SK-N-SH treated with all-trans-retinoic acid at 6 μM for 48 hours (cell line): ENCODE measurements around the gene MDFIC2.

Source experiments
- ATAC-seq: fragments of 200-7000 bp; cut with Tn5 transposase; 3 replicates; pipeline ENCODE4 v1.9.1; 2020; ENCODE audit warnings: mild to moderate bottlenecking, moderate library complexity
- ARNTL ChIP-seq: fragments of 450-650 bp; formaldehyde crosslinking; IDR thresholded peaks from 2 replicates; pipeline ENCODE4 v1.5.0; 2020; ENCODE audit warnings: low read depth, mild to moderate bottlenecking, moderate library complexity, borderline replicate concordance
- BACH2 ChIP-seq: fragments of 250-450 bp; sonication (Bioruptor Pico); IDR thresholded peaks from 2 replicates; pipeline ENCODE4 v1.9.0; 2021; ENCODE audit warnings: mild to moderate bottlenecking, borderline replicate concordance
- CSDC2 ChIP-seq: fragments of 250-450 bp; sonication (Bioruptor Pico); IDR thresholded peaks from 2 replicates; pipeline ENCODE4 v1.5.0; 2020; ENCODE audit warnings: mild to moderate bottlenecking, moderate library complexity
- ESRRG ChIP-seq: fragments of 250-450 bp; sonication (Bioruptor Pico); IDR thresholded peaks from 2 replicates; pipeline ENCODE4 v1.6.1; 2021; ENCODE audit warnings: mild to moderate bottlenecking
- ISL1 ChIP-seq: fragments of 250-450 bp; sonication (Bioruptor Pico); IDR thresholded peaks from 2 replicates; pipeline ENCODE4 v2.1.2; 2022; ENCODE audit warnings: mild to moderate bottlenecking, moderate library complexity
- OSR1 ChIP-seq: fragments of 250-450 bp; sonication (Bioruptor Pico); IDR thresholded peaks from 2 replicates; pipeline ENCODE4 v1.8.0; 2022; ENCODE audit warnings: moderate library complexity, mild to moderate bottlenecking, inconsistent platforms
- SNAI2 ChIP-seq: fragments of 250-450 bp; sonication (Bioruptor Pico); IDR thresholded peaks from 2 replicates; pipeline ENCODE4 v1.5.0; 2020; ENCODE audit warnings: mild to moderate bottlenecking, moderate library complexity
- TCF4 ChIP-seq: fragments of 250-450 bp; sonication (Bioruptor Pico); IDR thresholded peaks from 2 replicates; pipeline ENCODE4 v1.8.0; 2021; ENCODE audit warnings: mild to moderate bottlenecking, moderate library complexity, borderline replicate concordance
- TOX ChIP-seq: fragments of 250-450 bp; sonication (Bioruptor Pico); IDR thresholded peaks from 2 replicates; pipeline ENCODE4 v1.8.0; 2021; ENCODE audit warnings: mild to moderate bottlenecking, moderate library complexity, borderline replicate concordance
- ZC3H10 ChIP-seq: fragments of 250-450 bp; sonication (Bioruptor Pico); IDR thresholded peaks from 2 replicates; pipeline ENCODE4 v1.5.1; 2021; ENCODE audit warnings: mild to moderate bottlenecking, moderate library complexity
- ZFP3 ChIP-seq: fragments of 250-450 bp; sonication (Bioruptor Pico); IDR thresholded peaks from 2 replicates; pipeline ENCODE4 v1.5.0; 2020; ENCODE audit warnings: mild to moderate bottlenecking, moderate library complexity
- ZFP30 ChIP-seq: fragments of 450-650 bp; formaldehyde crosslinking; IDR thresholded peaks from 2 replicates; pipeline ENCODE4 v1.5.0; 2022; ENCODE audit warnings: mild to moderate bottlenecking, moderate library complexity
- ZNF565 ChIP-seq: fragments of 450-650 bp; formaldehyde crosslinking; conservative IDR thresholded peaks from 2 replicates; pipeline ENCODE4 v1.5.0; 2020; ENCODE audit warnings: low read depth, mild to moderate bottlenecking, moderate library complexity
- ZNF70 ChIP-seq: fragments of 450-650 bp; formaldehyde crosslinking; IDR thresholded peaks from 2 replicates; pipeline ENCODE4 v1.5.0; 2020; ENCODE audit warnings: mild to moderate bottlenecking, moderate library complexity
- ZNF8 ChIP-seq: fragments of 450-650 bp; formaldehyde crosslinking; IDR thresholded peaks from 2 replicates; pipeline ENCODE4 v1.5.0; 2020; ENCODE audit warnings: mild to moderate bottlenecking, moderate library complexity
- TF ChIP-seq, protein P1 (sequence below): fragments of 250-450 bp; sonication (Bioruptor Pico); IDR thresholded peaks from 2 replicates; pipeline ENCODE4 v1.5.1; 2020; ENCODE audit warnings: low read depth, mild to moderate bottlenecking, moderate library complexity
- TF ChIP-seq, protein P2 (sequence below): fragments of 250-450 bp; sonication (Bioruptor Pico); IDR thresholded peaks from 2 replicates; pipeline ENCODE4 v1.8.0; 2021; ENCODE audit warnings: low read depth, mild to moderate bottlenecking, moderate library complexity, borderline replicate concordance
- TF ChIP-seq, protein P3 (sequence below): fragments of 250-450 bp; sonication (Bioruptor Pico); IDR thresholded peaks from 2 replicates; pipeline ENCODE4 v1.8.0; 2020; ENCODE audit warnings: mild to moderate bottlenecking, moderate library complexity, borderline replicate concordance
- TF ChIP-seq, protein P4 (sequence below): fragments of 250-450 bp; sonication (Bioruptor Pico); IDR thresholded peaks from 2 replicates; pipeline ENCODE4 v1.5.0; 2020; ENCODE audit warnings: mild to moderate bottlenecking, moderate library complexity

MDFIC2 gene

DNA sequence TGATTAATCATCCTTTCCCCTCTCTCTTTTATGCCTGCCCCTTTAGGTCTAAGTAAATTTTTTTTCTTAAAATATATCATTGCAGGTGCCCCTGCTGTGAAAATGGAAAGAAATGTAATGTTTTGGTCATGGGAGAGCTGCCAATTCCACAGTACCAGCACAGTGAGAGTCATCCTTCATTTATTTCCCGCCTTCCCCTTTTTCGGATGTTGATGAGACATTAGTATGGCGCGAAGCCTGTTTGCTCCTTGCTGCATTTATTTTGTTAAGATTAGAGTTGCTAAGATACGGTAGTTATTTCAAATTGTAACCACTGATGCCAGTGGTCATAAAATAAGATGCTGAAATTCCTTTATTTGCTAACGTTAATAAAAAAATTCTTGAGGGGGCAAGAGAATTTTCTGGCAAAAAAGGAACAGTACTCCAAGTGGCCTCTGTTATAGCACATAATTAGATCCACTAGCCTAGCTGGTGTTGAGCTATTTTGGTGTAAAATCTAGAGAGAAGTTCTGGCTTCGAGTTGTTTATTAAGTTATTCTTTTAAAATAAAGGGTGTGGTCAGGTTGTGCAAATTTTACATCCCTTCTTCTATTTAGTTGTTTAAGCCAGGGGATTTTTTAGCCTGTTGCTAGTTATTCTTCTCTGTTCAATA lies 62.8 kb downstream of the MDFIC2 start:
- no peak for TF ChIP-seq ESRRG (CRISPR knock-in tag)
- TF ChIP-seq ZNF8 (CRISPR knock-in tag): no peak
- no peak for TF ChIP-seq TCF4
- no peak for TF ChIP-seq ZC3H10 (CRISPR knock-in tag)
- no peak for TF ChIP-seq ZFP30 (CRISPR knock-in tag)
- no peak for TF ChIP-seq ZNF565
- TF ChIP-seq, protein P1, sequence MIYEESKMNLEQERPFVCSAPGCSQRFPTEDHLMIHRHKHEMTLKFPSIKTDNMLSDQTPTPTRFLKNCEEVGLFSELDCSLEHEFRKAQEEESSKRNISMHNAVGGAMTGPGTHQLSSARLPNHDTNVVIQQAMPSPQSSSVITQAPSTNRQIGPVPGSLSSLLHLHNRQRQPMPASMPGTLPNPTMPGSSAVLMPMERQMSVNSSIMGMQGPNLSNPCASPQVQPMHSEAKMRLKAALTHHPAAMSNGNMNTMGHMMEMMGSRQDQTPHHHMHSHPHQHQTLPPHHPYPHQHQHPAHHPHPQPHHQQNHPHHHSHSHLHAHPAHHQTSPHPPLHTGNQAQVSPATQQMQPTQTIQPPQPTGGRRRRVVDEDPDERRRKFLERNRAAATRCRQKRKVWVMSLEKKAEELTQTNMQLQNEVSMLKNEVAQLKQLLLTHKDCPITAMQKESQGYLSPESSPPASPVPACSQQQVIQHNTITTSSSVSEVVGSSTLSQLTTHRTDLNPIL (CRISPR knock-in tag): no peak
- no peak for TF ChIP-seq OSR1 (CRISPR knock-in tag)
- TF ChIP-seq, protein P2, sequence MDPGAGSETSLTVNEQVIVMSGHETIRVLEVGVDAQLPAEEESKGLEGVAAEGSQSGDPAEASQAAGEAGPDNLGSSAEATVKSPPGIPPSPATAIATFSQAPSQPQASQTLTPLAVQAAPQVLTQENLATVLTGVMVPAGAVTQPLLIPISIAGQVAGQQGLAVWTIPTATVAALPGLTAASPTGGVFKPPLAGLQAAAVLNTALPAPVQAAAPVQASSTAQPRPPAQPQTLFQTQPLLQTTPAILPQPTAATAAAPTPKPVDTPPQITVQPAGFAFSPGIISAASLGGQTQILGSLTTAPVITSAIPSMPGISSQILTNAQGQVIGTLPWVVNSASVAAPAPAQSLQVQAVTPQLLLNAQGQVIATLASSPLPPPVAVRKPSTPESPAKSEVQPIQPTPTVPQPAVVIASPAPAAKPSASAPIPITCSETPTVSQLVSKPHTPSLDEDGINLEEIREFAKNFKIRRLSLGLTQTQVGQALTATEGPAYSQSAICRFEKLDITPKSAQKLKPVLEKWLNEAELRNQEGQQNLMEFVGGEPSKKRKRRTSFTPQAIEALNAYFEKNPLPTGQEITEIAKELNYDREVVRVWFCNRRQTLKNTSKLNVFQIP (CRISPR knock-in tag): no peak
- ATAC-seq: no peak

DNA sequence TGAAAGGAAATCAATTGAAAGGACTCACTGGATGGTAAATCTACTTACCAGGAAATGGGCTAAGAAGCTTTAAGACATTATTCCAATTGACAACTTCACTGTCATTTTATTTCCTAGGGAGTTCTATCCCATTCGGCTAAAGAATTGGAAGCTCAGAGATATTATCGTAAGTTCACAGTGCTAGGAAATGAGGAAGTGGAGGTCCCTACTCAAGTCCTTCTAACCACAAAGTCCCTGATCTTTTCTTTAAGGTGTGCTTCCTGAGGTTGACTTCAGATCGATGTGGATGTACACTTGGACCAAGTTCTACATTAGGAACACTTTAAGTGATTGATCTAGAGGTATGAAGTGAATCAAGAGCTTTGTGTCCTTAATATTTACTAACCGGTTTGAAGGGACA lies 63.6 kb downstream of the MDFIC2 start:
- no peak for ATAC-seq
- TF ChIP-seq, protein P2 (CRISPR knock-in tag): no peak
- no peak for TF ChIP-seq ZC3H10 (CRISPR knock-in tag)
- TF ChIP-seq, protein P3, sequence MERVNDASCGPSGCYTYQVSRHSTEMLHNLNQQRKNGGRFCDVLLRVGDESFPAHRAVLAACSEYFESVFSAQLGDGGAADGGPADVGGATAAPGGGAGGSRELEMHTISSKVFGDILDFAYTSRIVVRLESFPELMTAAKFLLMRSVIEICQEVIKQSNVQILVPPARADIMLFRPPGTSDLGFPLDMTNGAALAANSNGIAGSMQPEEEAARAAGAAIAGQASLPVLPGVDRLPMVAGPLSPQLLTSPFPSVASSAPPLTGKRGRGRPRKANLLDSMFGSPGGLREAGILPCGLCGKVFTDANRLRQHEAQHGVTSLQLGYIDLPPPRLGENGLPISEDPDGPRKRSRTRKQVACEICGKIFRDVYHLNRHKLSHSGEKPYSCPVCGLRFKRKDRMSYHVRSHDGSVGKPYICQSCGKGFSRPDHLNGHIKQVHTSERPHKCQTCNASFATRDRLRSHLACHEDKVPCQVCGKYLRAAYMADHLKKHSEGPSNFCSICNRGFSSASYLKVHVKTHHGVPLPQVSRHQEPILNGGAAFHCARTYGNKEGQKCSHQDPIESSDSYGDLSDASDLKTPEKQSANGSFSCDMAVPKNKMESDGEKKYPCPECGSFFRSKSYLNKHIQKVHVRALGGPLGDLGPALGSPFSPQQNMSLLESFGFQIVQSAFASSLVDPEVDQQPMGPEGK (CRISPR knock-in tag): no peak
- TF ChIP-seq ZNF70 (CRISPR knock-in tag): no peak
- no peak for TF ChIP-seq ZFP3 (CRISPR knock-in tag)
- TF ChIP-seq CSDC2: no peak
- TF ChIP-seq TOX: no peak
- TF ChIP-seq BACH2: no peak
- TF ChIP-seq ARNTL: no peak
- TF ChIP-seq, protein P4, sequence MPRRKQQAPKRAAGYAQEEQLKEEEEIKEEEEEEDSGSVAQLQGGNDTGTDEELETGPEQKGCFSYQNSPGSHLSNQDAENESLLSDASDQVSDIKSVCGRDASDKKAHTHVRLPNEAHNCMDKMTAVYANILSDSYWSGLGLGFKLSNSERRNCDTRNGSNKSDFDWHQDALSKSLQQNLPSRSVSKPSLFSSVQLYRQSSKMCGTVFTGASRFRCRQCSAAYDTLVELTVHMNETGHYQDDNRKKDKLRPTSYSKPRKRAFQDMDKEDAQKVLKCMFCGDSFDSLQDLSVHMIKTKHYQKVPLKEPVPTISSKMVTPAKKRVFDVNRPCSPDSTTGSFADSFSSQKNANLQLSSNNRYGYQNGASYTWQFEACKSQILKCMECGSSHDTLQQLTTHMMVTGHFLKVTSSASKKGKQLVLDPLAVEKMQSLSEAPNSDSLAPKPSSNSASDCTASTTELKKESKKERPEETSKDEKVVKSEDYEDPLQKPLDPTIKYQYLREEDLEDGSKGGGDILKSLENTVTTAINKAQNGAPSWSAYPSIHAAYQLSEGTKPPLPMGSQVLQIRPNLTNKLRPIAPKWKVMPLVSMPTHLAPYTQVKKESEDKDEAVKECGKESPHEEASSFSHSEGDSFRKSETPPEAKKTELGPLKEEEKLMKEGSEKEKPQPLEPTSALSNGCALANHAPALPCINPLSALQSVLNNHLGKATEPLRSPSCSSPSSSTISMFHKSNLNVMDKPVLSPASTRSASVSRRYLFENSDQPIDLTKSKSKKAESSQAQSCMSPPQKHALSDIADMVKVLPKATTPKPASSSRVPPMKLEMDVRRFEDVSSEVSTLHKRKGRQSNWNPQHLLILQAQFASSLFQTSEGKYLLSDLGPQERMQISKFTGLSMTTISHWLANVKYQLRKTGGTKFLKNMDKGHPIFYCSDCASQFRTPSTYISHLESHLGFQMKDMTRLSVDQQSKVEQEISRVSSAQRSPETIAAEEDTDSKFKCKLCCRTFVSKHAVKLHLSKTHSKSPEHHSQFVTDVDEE (CRISPR knock-in tag): no peak
- TF ChIP-seq, protein P1 (CRISPR knock-in tag): no peak
- TF ChIP-seq ZNF8 (CRISPR knock-in tag): no peak
- TF ChIP-seq OSR1 (CRISPR knock-in tag): no peak
- TF ChIP-seq ESRRG (CRISPR knock-in tag): no peak
- no peak for TF ChIP-seq ZNF565

DNA sequence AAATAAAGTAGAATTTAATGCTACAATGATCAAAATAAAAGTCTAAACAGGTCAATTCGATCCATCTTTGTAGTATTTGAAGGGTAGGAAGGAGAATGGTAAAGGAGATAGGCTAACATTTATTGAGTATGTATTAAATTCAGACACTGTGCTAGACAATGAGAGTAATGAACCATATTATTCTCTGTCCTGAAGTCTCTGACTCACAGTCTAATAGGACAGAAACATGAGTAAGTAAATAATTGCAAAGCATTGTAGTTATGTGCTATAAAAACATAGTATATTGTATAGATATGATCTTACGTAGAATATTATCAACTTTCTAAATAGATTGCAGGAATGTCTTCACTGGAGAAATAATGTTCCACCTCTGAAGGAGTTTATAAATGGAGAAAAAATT lies 64.5 kb downstream of the MDFIC2 start:
- no peak for ATAC-seq
- no peak for TF ChIP-seq ZNF70 (CRISPR knock-in tag)
- TF ChIP-seq ZNF565: no peak
- no peak for TF ChIP-seq OSR1 (CRISPR knock-in tag)
- no peak for TF ChIP-seq SNAI2 (CRISPR knock-in tag)
- TF ChIP-seq ISL1 (CRISPR knock-in tag): no peak
- TF ChIP-seq, protein P2 (CRISPR knock-in tag): no peak
- TF ChIP-seq ZFP30 (CRISPR knock-in tag): no peak
- no peak for TF ChIP-seq TCF4
